LNCaP clone FGC (cell line): ENCODE data around the gene MLX.

Experiments
- DNase-seq: peaks from one replicate; pipeline ENCODE4 v3.0.0-alpha.2; 2011; ENCODE audit warnings: low read depth
- H3K4me3 ChIP-seq: 2 replicates; pipeline ENCODE4 v1.5.1; 2011; ENCODE audit warnings: mild to moderate bottlenecking, low read depth, low read length, control low read depth
- CTCF ChIP-seq: IDR thresholded peaks from 2 replicates; pipeline ENCODE4 v1.5.1; 2012; ENCODE audit warnings: mild to moderate bottlenecking; ENCODE audit not compliant: control insufficient read depth, insufficient read depth; ENCODE audit errors: extremely low read depth

The MLX gene

DNA sequence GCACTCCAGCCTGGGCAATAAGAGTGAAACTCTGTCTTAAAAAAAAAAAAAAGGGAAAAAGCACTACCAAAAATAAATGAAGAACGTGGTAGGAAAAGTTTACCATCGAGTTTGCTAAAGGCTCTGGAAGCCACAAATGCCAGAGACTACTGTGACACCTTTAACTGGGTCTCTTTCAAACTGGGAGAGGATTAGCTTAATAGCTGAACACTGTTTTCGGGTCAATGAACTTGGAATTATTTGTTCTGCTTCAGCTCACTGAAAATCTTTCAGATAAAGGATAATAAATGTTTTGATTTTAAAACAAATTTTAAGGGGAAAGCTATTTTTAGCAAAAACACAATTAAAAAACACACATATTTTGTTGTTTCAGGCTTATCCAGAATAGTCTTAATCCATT, 40.9 kb downstream of the MLX start:
- H3K4me3 ChIP-seq, result peak overlapping the region; percentile 84
- no peak for TF ChIP-seq CTCF

GRCh38 chr17:42608305-42609181, 41.6 kb downstream of the MLX start:
- no peak for DNase-seq

More for the DNA sequence above, 40.9 kb downstream of the MLX start:
- DNase-seq, result no peak

DNA sequence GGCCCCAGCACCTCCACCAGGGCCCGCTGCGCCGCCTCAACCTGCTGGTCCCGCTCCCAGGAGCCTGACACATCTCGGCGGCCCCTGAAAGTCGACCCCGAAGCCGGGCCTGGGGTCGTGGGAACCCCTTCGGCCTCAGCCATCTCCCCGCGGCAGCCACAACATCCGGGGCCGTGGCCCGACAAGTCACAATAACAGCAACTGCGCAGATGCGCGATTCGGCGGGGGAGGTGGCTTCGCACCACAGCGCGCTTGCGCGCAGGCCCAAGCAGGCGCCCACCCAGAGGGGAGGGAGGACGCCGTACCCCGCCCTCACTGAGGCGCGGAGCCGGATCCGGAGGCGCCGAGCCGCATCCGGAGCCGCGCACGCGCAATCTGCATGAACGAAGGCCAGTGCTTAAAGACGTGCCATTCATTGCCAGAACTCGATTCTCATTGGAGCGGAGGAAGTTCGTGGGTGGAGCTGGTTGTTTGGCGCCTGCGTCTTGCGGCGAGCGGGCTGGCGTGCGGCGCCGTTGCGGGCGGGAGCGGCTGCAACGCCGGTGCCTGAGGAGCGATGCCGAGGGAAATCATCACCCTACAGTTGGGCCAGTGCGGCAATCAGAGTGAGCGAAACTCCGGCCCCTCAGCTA, 42.4 kb downstream of the MLX start, which contains the start of the genes RETREG3 and TUBG1:
Gene RETREG3, minus strand, starts transcription at position 193 of the 632 bp plus-strand sequence. Its CDS starts 50 bp downstream, at position 143.
Gene TUBG1, plus strand, starts transcription at position 502 of the 632 bp plus-strand sequence. Its CDS starts 55 bp downstream, at position 557.
- peak within 1 kb of the TSS; percentile 84 for H3K4me3 ChIP-seq
- DNase-seq, result peak; percentile 98

More at GRCh38 chr17:42608305-42609181, 41.6 kb downstream of the MLX start:
- no peak for TF ChIP-seq CTCF
- H3K4me3 ChIP-seq, result peak overlapping the region; percentile 84

DNA sequence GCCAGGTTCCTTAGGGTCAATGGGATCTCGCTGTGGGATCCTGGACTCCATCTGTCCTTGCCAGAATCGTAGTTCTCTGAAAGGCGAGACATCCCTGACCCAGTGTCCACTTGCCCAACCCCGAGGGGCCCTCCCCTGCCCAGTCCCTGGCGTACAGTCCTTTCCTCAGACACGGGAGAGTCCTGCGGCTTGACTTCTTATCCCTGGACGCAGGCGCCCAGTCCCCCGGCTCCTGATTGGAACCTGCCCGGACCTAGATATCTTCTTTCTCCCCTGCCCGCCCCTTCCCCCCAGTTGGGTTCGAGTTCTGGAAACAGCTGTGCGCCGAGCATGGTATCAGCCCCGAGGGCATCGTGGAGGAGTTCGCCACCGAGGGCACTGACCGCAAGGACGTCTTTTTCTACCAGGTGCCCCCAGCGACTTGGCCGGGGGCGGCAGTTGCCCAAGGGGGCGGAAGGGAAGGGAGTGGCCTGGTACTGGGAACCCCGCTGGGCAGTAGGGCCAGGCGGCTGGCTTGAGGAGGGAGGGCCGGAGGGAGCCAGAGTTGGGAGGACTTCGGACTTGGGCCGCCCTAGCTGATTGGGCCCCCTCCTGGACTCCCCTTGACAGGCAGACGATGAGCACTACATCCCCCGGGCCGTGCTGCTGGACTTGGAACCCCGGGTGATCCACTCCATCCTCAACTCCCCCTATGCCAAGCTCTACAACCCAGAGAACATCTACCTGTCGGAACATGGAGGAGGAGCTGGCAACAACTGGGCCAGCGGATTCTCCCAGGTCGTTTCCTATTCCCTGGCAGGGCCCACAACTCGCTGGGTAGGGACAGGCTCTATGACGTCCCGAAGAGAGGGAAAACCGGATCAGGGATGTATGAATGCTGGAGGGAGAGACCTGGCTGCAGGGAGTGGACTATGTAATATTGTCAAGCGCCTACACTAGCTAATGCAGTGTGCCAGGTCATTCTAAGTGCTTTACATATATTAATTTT, 43.2 kb downstream of the MLX start:
- peak; percentile 42 for DNase-seq
- peak overlapping the region; percentile 84 for H3K4me3 ChIP-seq

More for the DNA sequence above, 42.4 kb downstream of the MLX start, which contains the start of the genes RETREG3 and TUBG1:
- TF ChIP-seq CTCF, result no peak

DNA sequence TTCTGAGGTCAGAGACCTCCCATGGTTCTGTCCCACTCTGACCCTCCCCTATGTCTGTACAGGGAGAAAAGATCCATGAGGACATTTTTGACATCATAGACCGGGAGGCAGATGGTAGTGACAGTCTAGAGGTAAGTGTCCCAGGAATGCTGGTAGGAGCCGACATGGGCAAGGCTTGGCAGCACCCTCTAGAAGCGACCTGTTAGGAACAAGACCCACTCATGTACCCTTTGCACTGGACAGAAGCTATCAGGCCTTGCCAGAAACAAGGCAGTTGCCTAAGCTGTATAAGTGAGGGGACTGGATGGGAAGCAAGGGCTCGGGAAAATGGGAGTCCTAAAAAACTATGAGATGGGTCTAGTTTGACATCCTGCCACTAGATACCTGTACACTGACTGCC, 45.1 kb downstream of the MLX start:
- TF ChIP-seq CTCF, result no peak
- no peak overlapping the region for H3K4me3 ChIP-seq
- no peak for DNase-seq

GRCh38 chr17:42613699-42614295, 46.9 kb downstream of the MLX start:
- no peak for TF ChIP-seq CTCF
- no peak overlapping the region for H3K4me3 ChIP-seq
- no peak for DNase-seq
